CD4-positive, alpha-beta T cell (primary cell): Measurements from ENCODE around the gene PHF12. TPM values are rescaled to one million over a fixed set of nuclear protein-coding genes. Genes with fewer than 3 reads are reported as not detected.
"Not testable (repeated sequence)": the region's sequence is repeated elsewhere in the genome, so short reads cannot be mapped to it uniquely, and the experiment has no call there.

Source experiments
- ATAC-seq: fragments of 200-7000 bp; cut with Tn5 transposase; one replicate; pipeline ENCODE4 v1.10.0; 2022; ENCODE audit warnings: mild to moderate bottlenecking; ENCODE audit not compliant: poor library complexity
- CTCF ChIA-PET: fragments of 350-600 bp; sonication (Branson Sonifier 250); formaldehyde crosslinking; loops from one replicate; lab custom pipeline; 2021; ENCODE audit warnings: antibody characterized with exemption, inconsistent platforms; lab: Charles Lee
- POLR2A ChIA-PET: fragments of 350-600 bp; sonication (Branson Sonifier 250); formaldehyde crosslinking; loops from one replicate; lab custom pipeline; 2021; ENCODE audit warnings: antibody characterized with exemption, inconsistent platforms; lab: Charles Lee
- DNase-seq, 14 experiments: peaks; one replicate each; pipeline ENCODE4 v3.0.0-alpha.2; 2013 to 2020; ENCODE audit warnings: mixed read lengths in 2 of 14
- H3K27ac ChIP-seq, 2 donors: one replicate each; pipeline versions ENCODE4 v1.5.1 to v1.7.0; 2013; ENCODE audit warnings: low read length in 2 of 2, low read depth in 1 of 2, mild to moderate bottlenecking in 1 of 2
- H3K27me3 ChIP-seq, 2 experiments: 1 replicate in 1 of 2; 2 replicates in 1 of 2; pipeline versions ENCODE4 v1.6.1 to v1.7.0; 2013; ENCODE audit warnings: low read length in 2 of 2, control low read depth in 1 of 2, mild to moderate bottlenecking in 1 of 2, moderate library complexity in 1 of 2; ENCODE audit not compliant: insufficient read depth in 2 of 2, control insufficient read depth in 1 of 2
- H3K36me3 ChIP-seq: one replicate; pipeline ENCODE4 v1.6.1; 2013; ENCODE audit warnings: low read length, control low read depth; ENCODE audit not compliant: insufficient read depth
- H3K4me1 ChIP-seq: one replicate; pipeline ENCODE4 v1.6.1; 2013; ENCODE audit warnings: low read length, control low read depth; ENCODE audit not compliant: insufficient read depth
- H3K4me3 ChIP-seq: one replicate; pipeline ENCODE4 v1.5.1; 2013; ENCODE audit warnings: mild to moderate bottlenecking, low read length, moderate library complexity
- H3K9me3 ChIP-seq, 2 experiments: 1 replicate in 1 of 2; 2 replicates in 1 of 2; pipeline versions ENCODE4 v1.6.1 to v1.7.0; 2013; ENCODE audit warnings: low read length in 2 of 2, mild to moderate bottlenecking in 2 of 2, control low read depth in 1 of 2, moderate library complexity in 1 of 2; ENCODE audit not compliant: control insufficient read depth in 1 of 2, insufficient read depth in 1 of 2
- H3K27ac Mint-ChIP-seq: one replicate; pipeline ENCODE4 v1.8.0; 2020; ENCODE audit warnings: mixed read lengths
- H3K27me3 Mint-ChIP-seq: one replicate; pipeline ENCODE4 v1.8.0; 2021; ENCODE audit warnings: mixed read lengths
- H3K36me3 Mint-ChIP-seq: one replicate; pipeline ENCODE4 v1.8.0; 2021; ENCODE audit warnings: low read depth, mixed read lengths
- H3K4me1 Mint-ChIP-seq: one replicate; pipeline ENCODE4 v1.8.0; 2021; ENCODE audit warnings: low read depth, mixed read lengths
- H3K4me3 Mint-ChIP-seq: one replicate; pipeline ENCODE4 v1.8.0; 2020; ENCODE audit warnings: mild to moderate bottlenecking, mixed read lengths
- H3K9me3 Mint-ChIP-seq: one replicate; pipeline ENCODE4 v1.8.0; 2020; ENCODE audit warnings: mixed read lengths
- CTCF ChIP-seq: fragments of 200-600 bp; IDR thresholded peaks from one replicate; pipeline ENCODE4 v1.8.0; 2022; ENCODE audit warnings: antibody characterized with exemption, mild to moderate bottlenecking
- intact Hi-C, 2 experiments: fragments of 100-400 bp; cut with DNase I in 1 of 2; cut with micrococcal nuclease in 1 of 2; formaldehyde crosslinking; loops; one replicate each; pipeline versions ENCODE4 v1.15.1 to v1.9.0; 2023 to 2025; cut with DNase I, micrococcal nuclease
- total RNA-seq, 174 experiments: library from RNA in 2 of 174; stranded (reverse) in 2 of 174; gene quantifications; one replicate each; pipeline ENCODE4 v1.2.3 and lab custom pipeline; 2021 to 2026

Gene PHF12
- total RNA-seq, 2 experiments from 2014 or later, result 232 to 247 TPM

DNA sequence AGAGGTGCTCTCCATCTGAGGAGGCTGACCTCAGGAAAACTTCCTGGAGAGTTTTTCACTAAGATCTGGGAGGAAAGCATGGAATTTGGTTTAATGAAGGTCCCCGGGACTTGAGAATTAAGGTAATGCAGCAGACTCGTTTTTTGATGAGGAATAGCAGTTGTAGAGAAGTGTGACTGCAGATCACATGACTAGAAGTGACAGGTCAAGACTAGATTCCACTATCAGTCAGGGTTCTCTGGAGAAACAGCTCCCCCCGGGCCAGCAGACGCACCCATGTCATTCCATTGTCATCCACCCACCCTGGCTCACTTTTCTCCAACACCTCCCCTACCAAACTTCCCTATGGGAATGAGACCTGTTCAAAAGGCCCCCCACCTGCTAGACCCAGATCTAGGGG is 46.5 kb downstream of the PHF12 start:
- POLR2A ChIA-PET, result no interaction called here
- H3K4me3 Mint-ChIP-seq, result no peak overlapping the region

GRCh38 chr17:28903546-28903841 is 47.8 kb downstream of the PHF12 start:
- not testable (repeated sequence) for H3K27me3 ChIP-seq, H3K27me3 Mint-ChIP-seq, ATAC-seq, H3K9me3 Mint-ChIP-seq, H3K9me3 ChIP-seq, DNase-seq
- Histone ChIP-seq H3K36me3 (peaks cover 42% of the 10 kb centered on the region), H3K27ac (peak overlapping the region in 1 of 2 donors; percentile 45), H3K4me1 (peaks cover 31% of the 10 kb centered on the region), H3K4me3 (peak overlapping the region; percentile 18)
- Mint-ChIP-seq H3K36me3 (peaks cover 53% of the 10 kb centered on the region), H3K27ac (peak overlapping the region; percentile 85), H3K4me3 (peak overlapping the region; percentile 85), H3K4me1 (peaks cover 32% of the 10 kb centered on the region)
- ChIA-PET CTCF (interaction anchor here (0.6 to 4.7 kb wide), 15 partner anchors 9 to 257 kb away, joined by 3 to 56 read pairs (median 7); partner anchors contain the start of genes ERAL1, PHF12 and TLCD1), POLR2A (interaction anchor here (0.8 to 2.1 kb wide), 3 partner anchors 23 to 175 kb away, joined by 3 to 8 read pairs (median 4); partner anchors contain the start of gene NEK8)
- intact Hi-C loops, result loop anchor here (1.0 to 5.0 kb wide), 7 partner anchors 13 to 185 kb away; partner anchors contain the start of genes ERAL1 (in 2 of the 2) and RPL23A (in 1 of the 2)

More for the DNA sequence above, 46.5 kb downstream of the PHF12 start:
- Histone ChIP-seq H3K27me3 (no peaks in the 10 kb centered on the region), H3K27ac (no peak overlapping the region), H3K4me1 (peaks cover 27% of the 10 kb centered on the region), H3K9me3 (no peaks in the 10 kb centered on the region), H3K36me3 (peaks cover 51% of the 10 kb centered on the region), H3K4me3 (no peak overlapping the region)
- Mint-ChIP-seq H3K4me1 (peaks cover 25% of the 10 kb centered on the region), H3K27ac (peak overlapping the region; percentile 85), H3K36me3 (peaks cover 64% of the 10 kb centered on the region), H3K27me3 (no peaks in the 10 kb centered on the region), H3K9me3 (no peaks in the 10 kb centered on the region)
- no peak for TF ChIP-seq CTCF
- CTCF ChIA-PET, result interaction anchor here (1.4 to 4.7 kb wide), 2 partner anchors 47 to 56 kb away, joined by 4 to 56 read pairs; partner anchors contain the start of gene PHF12
- DNase-seq (no peak), ATAC-seq (no peak)
- intact Hi-C loops, result loop anchor here in 1 of 2 experiments (1.0 to 5.0 kb wide), 2 partner anchors 44 to 142 kb away; no protein-coding TSS in a partner anchor

GRCh38 chr17:28902819-28903545 is 48.3 kb downstream of the PHF12 start, which contains the start of gene DHRS13:
Gene DHRS13 (minus strand): TSS chr17:28903079. CDS start chr17:28902944, 135 bp downstream.
- POLR2A ChIA-PET, result interaction anchor here (0.8 to 2.7 kb wide), 12 partner anchors 10 to 183 kb away, joined by 3 to 32 read pairs (median 5); partner anchors contain the start of genes NEK8, PHF12, RPL23A and TLCD1
- CTCF ChIA-PET, result interaction anchor here (0.6 to 4.7 kb wide), 26 partner anchors 8 to 391 kb away, joined by 3 to 56 read pairs (median 5); partner anchors contain the start of genes ERAL1, FAM222B, NUFIP2 and PHF12
- peak; percentile 93 for TF ChIP-seq CTCF
- H3K4me1 ChIP-seq, result peaks cover 36% of the 10 kb centered on the region
- H3K9me3 ChIP-seq, result no peaks in the 10 kb centered on the region
- H3K4me3 Mint-ChIP-seq, result peak within 1 kb of the TSS; percentile 85
- H3K4me1 Mint-ChIP-seq, result peaks cover 35% of the 10 kb centered on the region
- H3K27ac ChIP-seq, result peak within 1 kb of the TSS; percentile 71 to 76
- H3K4me3 ChIP-seq, result peak within 1 kb of the TSS; percentile 79
- no peaks in the 10 kb centered on the region for H3K27me3 Mint-ChIP-seq
- H3K27me3 ChIP-seq, result no peaks in the 10 kb centered on the region
- peak within 1 kb of the TSS; percentile 85 for H3K27ac Mint-ChIP-seq
- peaks cover 38% of the 10 kb centered on the region for H3K36me3 ChIP-seq
- no peaks in the 10 kb centered on the region for H3K9me3 Mint-ChIP-seq
- peak; percentile 88 for ATAC-seq
- peaks cover 49% of the 10 kb centered on the region for H3K36me3 Mint-ChIP-seq
- DNase-seq, result peak; percentile 88 to 99 (median 95)
- intact Hi-C loops, result loop anchor here (1.0 to 5.0 kb wide), 7 partner anchors 13 to 184 kb away; partner anchors contain the start of genes ERAL1 (in 2 of the 2) and RPL23A (in 1 of the 2)
